Smooth muscle cell of bladder (primary cell): ENCODE results near the gene ETNK1. TPM values are rescaled to one million over a fixed set of nuclear protein-coding genes. Genes with fewer than 3 reads are reported as not detected.

Experiments used
- total RNA-seq: library from RNA; depleted of rRNA; stranded (reverse); fragments of >200 nt; gene quantifications from 2 replicates; pipeline ENCODE4 v1.2.3, GENCODE V29; 2014

The ETNK1 gene
- total RNA-seq, result 22.0 and 25.7 TPM in 2 replicates

GRCh38 chr12:22624870-22625761, at the start of gene ETNK1:
Gene ETNK1, plus strand, starts transcription at chr12:22625171. Its CDS starts 260 bp downstream, at chr12:22625431.

Other genes with a start within 250 kb of the ETNK1 start
- 11.8 and 14.4 TPM in 2 replicates for gene C2CD5, start 80.6 kb upstream of the ETNK1 start, total RNA-seq